HepG2 (cell line): ENCODE data around the gene CDK10. TPM values are rescaled to one million over a fixed set of nuclear protein-coding genes. Genes with fewer than 3 reads are reported as not detected.

Experiments
- AKAP8 ChIP-seq: sonication (generic); formaldehyde crosslinking; IDR thresholded peaks from 2 replicates; pipeline ENCODE4 v1.5.1; 2020; ENCODE audit warnings: mild to moderate bottlenecking, missing genetic modification reagents
- ATRX ChIP-seq: sonication (generic); formaldehyde crosslinking; IDR thresholded peaks from 2 replicates; pipeline ENCODE4 v1.4.0; 2020; ENCODE audit warnings: missing genetic modification reagents, borderline replicate concordance
- CC2D1A ChIP-seq: sonication (generic); formaldehyde crosslinking; IDR thresholded peaks from 2 replicates; pipeline ENCODE4 v1.8.1; 2023; ENCODE audit warnings: mild to moderate bottlenecking, missing genetic modification reagents
- FOXK2 ChIP-seq: fragments of 450-650 bp; IDR thresholded peaks from 2 replicates; pipeline ENCODE4 v1.6.1; 2016
- HMG20A ChIP-seq: IDR thresholded peaks from 2 replicates; pipeline ENCODE4 v1.6.1; 2016; ENCODE audit warnings: borderline replicate concordance
- HOXA9 ChIP-seq: sonication (generic); formaldehyde crosslinking; IDR thresholded peaks from 2 replicates; pipeline ENCODE4 v1.8.1; 2022; ENCODE audit warnings: missing genetic modification reagents, mild to moderate bottlenecking, moderate library complexity, borderline replicate concordance
- PAX8 ChIP-seq: sonication (generic); formaldehyde crosslinking; IDR thresholded peaks from 2 replicates; pipeline ENCODE4 v1.8.0; 2022; ENCODE audit warnings: mild to moderate bottlenecking, missing genetic modification reagents, borderline replicate concordance
- PTBP1 ChIP-seq: fragments of 200-400 bp; formaldehyde crosslinking; IDR thresholded peaks from 2 replicates; pipeline ENCODE4 v1.6.1; 2018; ENCODE audit warnings: low read length, low read depth; ENCODE audit not compliant: poor library complexity, severe bottlenecking
- RAD21 ChIP-seq: fragments of 450-650 bp; formaldehyde crosslinking; IDR thresholded peaks from 2 replicates; pipeline ENCODE4 v1.5.0; 2020; ENCODE audit warnings: mild to moderate bottlenecking
- TAF15 ChIP-seq: fragments of 200-400 bp; formaldehyde crosslinking; IDR thresholded peaks from one replicate; pipeline ENCODE4 v1.6.1; 2018; ENCODE audit warnings: mild to moderate bottlenecking, low read depth, low read length; ENCODE audit not compliant: poor library complexity, severe bottlenecking
- ZNF224 ChIP-seq: sonication (generic); formaldehyde crosslinking; IDR thresholded peaks from 2 replicates; pipeline ENCODE4 v1.5.0; 2020; ENCODE audit warnings: mild to moderate bottlenecking, missing genetic modification reagents
- ZNF225 ChIP-seq: sonication (generic); formaldehyde crosslinking; IDR thresholded peaks from 2 replicates; pipeline ENCODE4 v1.4.0; 2020; ENCODE audit warnings: mild to moderate bottlenecking, missing genetic modification reagents
- ZNF383 ChIP-seq: sonication (generic); formaldehyde crosslinking; IDR thresholded peaks from 2 replicates; pipeline ENCODE4 v1.4.0; 2020; ENCODE audit warnings: missing genetic modification reagents, mild to moderate bottlenecking, borderline replicate concordance
- ZNF670 ChIP-seq: sonication (generic); formaldehyde crosslinking; IDR thresholded peaks from 2 replicates; pipeline ENCODE4 v1.8.0; 2022; ENCODE audit warnings: mild to moderate bottlenecking, missing genetic modification reagents, borderline replicate concordance
- ZNF781 ChIP-seq: sonication (generic); formaldehyde crosslinking; IDR thresholded peaks from 2 replicates; pipeline ENCODE4 v1.5.1; 2020; ENCODE audit warnings: borderline replicate concordance, mild to moderate bottlenecking, missing genetic modification reagents; ENCODE audit errors: not compliant biosample characterization
- polyA plus RNA-seq, 8 experiments: library from polyadenylated mRNA; depleted of rRNA in 3 of 8; stranded (reverse) in 7 of 8; unstranded in 1 of 8; fragments of >200 nt; fragmentation: Illumina TruSeq in 4 of 8; extraction: Trizol in 4 of 8; gene quantifications; 2 replicates each; pipeline versions ENCODE4 v1.2.1 to v1.2.3, GENCODE V29; 2011 to 2016; ENCODE audit warnings: low read depth in 4 of 8, missing spikeins in 1 of 8, mixed read lengths in 1 of 8; ENCODE audit not compliant: insufficient read depth in 1 of 8
- total RNA-seq, 5 experiments: library from RNA; depleted of rRNA; stranded (reverse); fragments of >200 nt; fragmentation: Illumina TruSeq; extraction: Trizol; gene quantifications; 2 replicates each; pipeline ENCODE4 v1.2.3, GENCODE V29; 2016; ENCODE audit warnings: low read depth in 1 of 5
- TF ChIP-seq, protein P1 (sequence below): sonication (generic); formaldehyde crosslinking; IDR thresholded peaks from 2 replicates; pipeline ENCODE4 v1.5.1; 2020; ENCODE audit warnings: mild to moderate bottlenecking, missing genetic modification reagents, moderate library complexity
- TF ChIP-seq, protein P2 (sequence below), 2 experiments: sonication (generic) in 1 of 2; formaldehyde crosslinking in 1 of 2; IDR thresholded peaks; 2 replicates each; pipeline versions ENCODE4 v1.4.0 to v1.6.1; 2016 to 2020; ENCODE audit warnings: borderline replicate concordance in 1 of 2, low read depth in 1 of 2, mild to moderate bottlenecking in 1 of 2, missing genetic modification reagents in 1 of 2
- TF ChIP-seq, protein P3 (sequence below): sonication (generic); formaldehyde crosslinking; IDR thresholded peaks from 2 replicates; pipeline ENCODE4 v1.4.0; 2020; ENCODE audit warnings: missing genetic modification reagents
- TF ChIP-seq, protein P4 (sequence below): IDR thresholded peaks from 2 replicates; pipeline ENCODE4 v1.6.1; 2016; ENCODE audit warnings: missing compliant biosample characterization, missing genetic modification reagents, borderline replicate concordance
- TF ChIP-seq, protein P5 (sequence below): IDR thresholded peaks from 2 replicates; pipeline ENCODE4 v1.6.1; 2012; ENCODE audit warnings: inconsistent platforms

Gene CDK10
- total and polyA plus RNA-seq, 2 of the 13 experiments (the other 11 are each of a cell fraction or from before 2014, with no cell fraction given): 2.5 to 3.9 TPM

DNA sequence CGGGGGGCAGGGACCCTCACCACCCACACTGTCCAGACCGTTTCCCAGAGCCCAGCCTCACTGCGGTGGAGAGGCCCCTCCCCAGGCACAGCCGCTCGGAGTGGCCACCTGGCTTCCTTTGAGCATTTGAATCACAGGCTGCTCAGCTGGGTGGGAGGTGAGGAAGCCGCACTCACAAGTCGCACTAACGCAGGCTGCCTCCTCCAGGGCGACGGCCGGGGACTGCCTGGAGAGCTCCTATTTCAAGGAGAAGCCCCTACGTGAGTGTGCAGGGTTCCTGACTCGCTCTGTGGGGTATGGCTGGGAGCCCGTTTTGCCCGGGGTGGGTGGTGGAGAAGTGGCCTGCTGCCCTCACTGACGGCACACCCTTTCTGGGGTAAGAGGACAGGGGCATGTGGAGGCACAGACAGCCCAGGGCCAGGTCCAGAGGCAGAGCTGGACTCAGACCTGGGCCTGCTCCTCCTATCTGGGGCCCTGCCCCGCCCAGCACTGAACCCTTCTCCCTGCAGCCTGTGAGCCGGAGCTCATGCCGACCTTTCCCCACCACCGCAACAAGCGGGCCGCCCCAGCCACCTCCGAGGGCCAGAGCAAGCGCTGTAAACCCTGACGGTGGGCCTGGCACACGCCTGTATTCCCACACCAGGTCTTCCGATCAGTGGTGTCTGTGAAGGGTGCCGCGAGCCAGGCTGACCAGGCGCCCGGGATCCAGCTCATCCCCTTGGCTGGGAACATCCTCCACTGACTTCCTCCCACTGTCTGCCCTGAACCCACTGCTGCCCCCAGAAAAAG, 8.8 kb downstream of the CDK10 start (continued):
- TF ChIP-seq, protein P1, sequence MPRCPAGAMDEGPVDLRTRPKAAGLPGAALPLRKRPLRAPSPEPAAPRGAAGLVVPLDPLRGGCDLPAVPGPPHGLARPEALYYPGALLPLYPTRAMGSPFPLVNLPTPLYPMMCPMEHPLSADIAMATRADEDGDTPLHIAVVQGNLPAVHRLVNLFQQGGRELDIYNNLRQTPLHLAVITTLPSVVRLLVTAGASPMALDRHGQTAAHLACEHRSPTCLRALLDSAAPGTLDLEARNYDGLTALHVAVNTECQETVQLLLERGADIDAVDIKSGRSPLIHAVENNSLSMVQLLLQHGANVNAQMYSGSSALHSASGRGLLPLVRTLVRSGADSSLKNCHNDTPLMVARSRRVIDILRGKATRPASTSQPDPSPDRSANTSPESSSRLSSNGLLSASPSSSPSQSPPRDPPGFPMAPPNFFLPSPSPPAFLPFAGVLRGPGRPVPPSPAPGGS (CRISPR knock-in tag): no peak
- TF ChIP-seq, protein P2, sequence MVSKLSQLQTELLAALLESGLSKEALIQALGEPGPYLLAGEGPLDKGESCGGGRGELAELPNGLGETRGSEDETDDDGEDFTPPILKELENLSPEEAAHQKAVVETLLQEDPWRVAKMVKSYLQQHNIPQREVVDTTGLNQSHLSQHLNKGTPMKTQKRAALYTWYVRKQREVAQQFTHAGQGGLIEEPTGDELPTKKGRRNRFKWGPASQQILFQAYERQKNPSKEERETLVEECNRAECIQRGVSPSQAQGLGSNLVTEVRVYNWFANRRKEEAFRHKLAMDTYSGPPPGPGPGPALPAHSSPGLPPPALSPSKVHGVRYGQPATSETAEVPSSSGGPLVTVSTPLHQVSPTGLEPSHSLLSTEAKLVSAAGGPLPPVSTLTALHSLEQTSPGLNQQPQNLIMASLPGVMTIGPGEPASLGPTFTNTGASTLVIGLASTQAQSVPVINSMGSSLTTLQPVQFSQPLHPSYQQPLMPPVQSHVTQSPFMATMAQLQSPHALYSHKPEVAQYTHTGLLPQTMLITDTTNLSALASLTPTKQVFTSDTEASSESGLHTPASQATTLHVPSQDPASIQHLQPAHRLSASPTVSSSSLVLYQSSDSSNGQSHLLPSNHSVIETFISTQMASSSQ (IDR thresholded peaks at IDR 0.05; ENCODE audit: low read depth): no peak
- TF ChIP-seq, protein P2 (CRISPR knock-in tag; IDR thresholded peaks at IDR 0.05; ENCODE audit: borderline replicate concordance): no peak; the same call in 1 of the 2 replicates
- no peak for TF ChIP-seq FOXK2
- peak; percentile 42 for TF ChIP-seq TAF15
- no peak for TF ChIP-seq ATRX (CRISPR knock-in tag)
- no peak for TF ChIP-seq ZNF383 (CRISPR knock-in tag)
- no peak for TF ChIP-seq HMG20A (CRISPR knock-in tag)
- no peak for TF ChIP-seq ZNF224 (CRISPR knock-in tag)
- TF ChIP-seq, protein P3, sequence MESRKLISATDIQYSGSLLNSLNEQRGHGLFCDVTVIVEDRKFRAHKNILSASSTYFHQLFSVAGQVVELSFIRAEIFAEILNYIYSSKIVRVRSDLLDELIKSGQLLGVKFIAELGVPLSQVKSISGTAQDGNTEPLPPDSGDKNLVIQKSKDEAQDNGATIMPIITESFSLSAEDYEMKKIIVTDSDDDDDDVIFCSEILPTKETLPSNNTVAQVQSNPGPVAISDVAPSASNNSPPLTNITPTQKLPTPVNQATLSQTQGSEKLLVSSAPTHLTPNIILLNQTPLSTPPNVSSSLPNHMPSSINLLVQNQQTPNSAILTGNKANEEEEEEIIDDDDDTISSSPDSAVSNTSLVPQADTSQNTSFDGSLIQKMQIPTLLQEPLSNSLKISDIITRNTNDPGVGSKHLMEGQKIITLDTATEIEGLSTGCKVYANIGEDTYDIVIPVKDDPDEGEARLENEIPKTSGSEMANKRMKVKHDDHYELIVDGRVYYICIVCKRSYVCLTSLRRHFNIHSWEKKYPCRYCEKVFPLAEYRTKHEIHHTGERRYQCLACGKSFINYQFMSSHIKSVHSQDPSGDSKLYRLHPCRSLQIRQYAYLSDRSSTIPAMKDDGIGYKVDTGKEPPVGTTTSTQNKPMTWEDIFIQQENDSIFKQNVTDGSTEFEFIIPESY (CRISPR knock-in tag): 0 out of 2 replicates have a peak, but pooled peaks have one; percentile 16
- TF ChIP-seq ZNF670 (CRISPR knock-in tag): no peak; the same call in 1 of the 2 replicates
- TF ChIP-seq PAX8 (CRISPR knock-in tag): no peak
- TF ChIP-seq, protein P4, sequence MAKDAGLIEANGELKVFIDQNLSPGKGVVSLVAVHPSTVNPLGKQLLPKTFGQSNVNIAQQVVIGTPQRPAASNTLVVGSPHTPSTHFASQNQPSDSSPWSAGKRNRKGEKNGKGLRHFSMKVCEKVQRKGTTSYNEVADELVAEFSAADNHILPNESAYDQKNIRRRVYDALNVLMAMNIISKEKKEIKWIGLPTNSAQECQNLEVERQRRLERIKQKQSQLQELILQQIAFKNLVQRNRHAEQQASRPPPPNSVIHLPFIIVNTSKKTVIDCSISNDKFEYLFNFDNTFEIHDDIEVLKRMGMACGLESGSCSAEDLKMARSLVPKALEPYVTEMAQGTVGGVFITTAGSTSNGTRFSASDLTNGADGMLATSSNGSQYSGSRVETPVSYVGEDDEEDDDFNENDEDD (CRISPR knock-in tag): no peak; the same call in 1 of the 2 replicates
- TF ChIP-seq, protein P5, sequence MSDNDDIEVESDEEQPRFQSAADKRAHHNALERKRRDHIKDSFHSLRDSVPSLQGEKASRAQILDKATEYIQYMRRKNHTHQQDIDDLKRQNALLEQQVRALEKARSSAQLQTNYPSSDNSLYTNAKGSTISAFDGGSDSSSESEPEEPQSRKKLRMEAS: peak; percentile 75; the same call in 1 of the 2 replicates
- no peak for TF ChIP-seq ZNF225 (CRISPR knock-in tag)
- TF ChIP-seq CC2D1A: no peak
- TF ChIP-seq ZNF781 (CRISPR knock-in tag): peak; percentile 32
- peak; percentile 19 for TF ChIP-seq PTBP1
- peak; percentile 99 for TF ChIP-seq AKAP8 (CRISPR knock-in tag)
- no peak; the same call in 1 of the 2 replicates for TF ChIP-seq RAD21 (CRISPR knock-in tag)
- TF ChIP-seq HOXA9: no peak
